Hematopoietic multipotent progenitor cell (in vitro differentiated cells): ENCODE results near the gene CAPN2. TPM values are rescaled to one million over a fixed set of nuclear protein-coding genes. Genes with fewer than 3 reads are reported as not detected.

Experiments
- DNase-seq, 3 donors: peaks; one replicate each; pipeline ENCODE4 v3.0.0-alpha.2; 2011 to 2015; ENCODE audit warnings: low read depth in 2 of 3, low spot score in 2 of 3
- total RNA-seq: library from RNA; depleted of rRNA; stranded (reverse); fragments of >200 nt; gene quantifications from one replicate; pipeline ENCODE4 v1.2.3, GENCODE V29; 2012

Gene CAPN2
- total RNA-seq, 1 donor = 38.5 TPM

DNA sequence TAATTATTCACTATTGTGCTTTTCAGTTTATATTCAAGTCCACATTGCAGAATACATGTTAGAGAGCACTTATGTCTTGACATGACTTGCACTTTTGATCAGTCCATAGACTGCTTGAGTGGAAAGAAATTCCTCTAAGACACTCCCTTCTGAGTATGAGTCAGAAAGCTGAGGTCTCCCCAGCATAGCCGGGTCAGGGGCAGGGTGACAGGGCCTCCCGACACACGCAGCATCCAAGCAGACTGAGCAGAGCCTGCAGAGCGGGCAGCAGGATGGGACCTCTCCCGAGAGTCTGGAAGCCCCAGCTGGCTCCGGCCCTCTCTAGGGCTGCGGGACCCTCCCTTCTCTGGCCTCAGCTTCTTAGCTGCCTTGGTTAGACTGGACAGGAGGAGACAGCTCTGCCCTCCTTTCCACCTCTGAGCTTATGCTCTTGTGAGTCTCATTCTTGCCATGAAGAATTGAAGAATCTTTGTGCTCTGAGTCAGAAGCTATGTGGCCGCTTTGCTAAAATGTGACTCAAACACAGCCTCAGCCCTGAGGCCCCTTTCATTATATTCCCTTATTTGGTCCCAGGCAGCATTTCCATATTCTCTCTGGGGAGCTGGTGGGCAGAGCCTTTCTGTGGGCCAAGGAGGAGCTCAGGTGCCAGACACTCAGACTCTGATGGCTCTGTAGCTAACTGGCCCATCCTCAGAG is 11.2 kb upstream of the CAPN2 start:
- DNase-seq = no peak

DNA sequence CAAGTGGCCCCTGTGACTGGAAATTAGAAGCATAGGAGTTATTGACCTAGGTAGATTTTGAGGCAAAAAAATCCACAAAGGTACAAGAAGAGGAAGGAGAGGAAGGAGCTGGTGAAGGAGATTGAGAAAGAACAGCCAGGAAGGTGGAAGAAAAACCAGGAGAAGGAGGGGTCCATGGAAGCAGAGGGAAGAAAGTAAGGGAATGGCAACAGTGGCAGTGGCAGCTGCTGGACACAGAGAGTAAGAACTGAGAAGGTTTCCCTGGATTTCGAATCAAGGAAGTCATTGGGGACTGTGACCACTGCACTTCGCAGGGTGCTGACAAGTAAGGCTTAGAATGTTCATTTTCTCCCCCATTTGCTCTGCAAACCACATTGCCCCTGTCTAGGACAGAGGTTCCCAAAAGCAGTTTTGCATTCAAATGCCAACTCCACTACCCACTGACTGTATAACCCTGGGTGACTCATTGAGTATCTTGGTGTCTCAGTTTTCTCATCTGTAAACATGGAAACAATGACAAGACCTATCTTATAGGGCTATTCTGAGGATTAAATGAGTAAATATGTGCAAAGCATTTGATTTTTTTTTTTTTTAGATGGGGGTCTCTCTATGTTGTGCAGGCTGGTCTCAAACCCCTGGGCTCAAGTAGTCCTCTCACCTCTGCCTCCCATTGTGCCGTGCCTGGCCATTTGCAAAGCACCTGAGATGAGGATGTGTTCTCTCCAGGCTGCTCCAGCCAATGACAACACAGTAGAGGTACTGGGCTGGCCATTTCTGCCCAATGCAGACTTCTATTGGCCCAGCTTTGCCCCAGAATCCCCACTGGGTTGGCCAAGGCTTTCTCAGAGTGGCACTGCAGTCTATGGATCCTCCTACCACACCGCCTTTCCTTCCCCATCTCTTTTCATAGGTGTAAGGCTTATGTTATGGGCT is 9.3 kb upstream of the CAPN2 start:
- no peak for DNase-seq

DNA sequence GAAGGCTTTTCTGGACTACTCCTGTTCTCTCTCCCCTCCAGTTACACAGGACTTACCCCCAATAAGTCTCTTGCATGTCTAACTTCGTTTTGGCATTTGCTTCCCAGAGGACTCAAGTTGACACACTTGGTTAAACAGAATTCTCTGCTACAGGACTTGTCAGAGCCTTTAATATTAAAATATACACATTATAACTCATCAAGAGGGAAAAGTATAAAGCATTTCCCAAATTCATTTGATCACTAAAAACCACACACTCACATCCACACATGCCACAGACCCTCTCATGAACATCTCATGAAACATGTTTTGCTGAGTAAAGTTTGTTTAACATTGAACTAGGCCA is 8.7 kb upstream of the CAPN2 start:
- no peak for DNase-seq

DNA sequence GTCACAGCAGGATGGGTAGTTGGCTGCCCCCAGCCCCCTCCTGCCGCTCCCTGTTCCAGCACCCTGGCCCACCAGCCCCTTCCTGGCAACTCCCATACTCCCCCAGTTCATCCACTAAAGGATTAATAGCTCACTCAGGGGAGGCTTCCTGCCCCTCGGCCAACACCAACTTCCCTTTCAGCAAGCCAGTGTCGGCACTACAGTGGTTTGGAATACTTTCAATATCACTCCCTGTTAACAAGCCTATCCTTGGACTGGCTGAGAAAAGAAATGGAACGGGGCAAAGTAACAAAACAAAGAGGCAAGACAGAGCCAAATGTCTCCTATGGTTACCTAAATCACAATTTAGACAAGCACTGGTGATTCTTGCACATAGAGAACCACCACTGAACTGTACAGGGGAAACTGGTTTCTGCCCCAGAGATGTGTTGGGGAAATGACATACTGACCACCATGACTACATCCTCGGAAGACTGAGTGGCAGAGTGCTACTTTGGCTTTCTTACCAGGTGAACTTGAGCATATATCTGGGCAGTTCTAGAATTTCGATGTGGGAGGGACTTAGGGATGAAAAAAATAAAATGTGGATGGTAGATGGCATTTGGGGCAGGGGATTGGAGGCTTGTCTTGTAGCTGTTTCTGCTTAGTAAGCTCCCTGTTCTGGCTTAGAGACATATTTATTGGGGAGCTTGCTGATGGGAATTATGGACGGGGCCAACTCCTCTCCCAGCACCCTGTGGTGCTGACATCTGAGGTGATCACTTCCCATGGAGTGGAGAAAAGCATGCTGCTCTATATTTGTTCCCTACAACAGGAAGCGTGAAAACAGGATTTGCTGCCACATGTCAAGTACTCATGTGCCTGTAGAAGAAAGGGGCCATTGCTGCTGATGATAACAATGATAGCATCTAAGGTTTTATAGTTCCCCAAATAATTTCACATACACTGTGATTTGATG is 7.1 kb upstream of the CAPN2 start:
- peak in 1 of 3 donors; percentile 21 for DNase-seq

DNA sequence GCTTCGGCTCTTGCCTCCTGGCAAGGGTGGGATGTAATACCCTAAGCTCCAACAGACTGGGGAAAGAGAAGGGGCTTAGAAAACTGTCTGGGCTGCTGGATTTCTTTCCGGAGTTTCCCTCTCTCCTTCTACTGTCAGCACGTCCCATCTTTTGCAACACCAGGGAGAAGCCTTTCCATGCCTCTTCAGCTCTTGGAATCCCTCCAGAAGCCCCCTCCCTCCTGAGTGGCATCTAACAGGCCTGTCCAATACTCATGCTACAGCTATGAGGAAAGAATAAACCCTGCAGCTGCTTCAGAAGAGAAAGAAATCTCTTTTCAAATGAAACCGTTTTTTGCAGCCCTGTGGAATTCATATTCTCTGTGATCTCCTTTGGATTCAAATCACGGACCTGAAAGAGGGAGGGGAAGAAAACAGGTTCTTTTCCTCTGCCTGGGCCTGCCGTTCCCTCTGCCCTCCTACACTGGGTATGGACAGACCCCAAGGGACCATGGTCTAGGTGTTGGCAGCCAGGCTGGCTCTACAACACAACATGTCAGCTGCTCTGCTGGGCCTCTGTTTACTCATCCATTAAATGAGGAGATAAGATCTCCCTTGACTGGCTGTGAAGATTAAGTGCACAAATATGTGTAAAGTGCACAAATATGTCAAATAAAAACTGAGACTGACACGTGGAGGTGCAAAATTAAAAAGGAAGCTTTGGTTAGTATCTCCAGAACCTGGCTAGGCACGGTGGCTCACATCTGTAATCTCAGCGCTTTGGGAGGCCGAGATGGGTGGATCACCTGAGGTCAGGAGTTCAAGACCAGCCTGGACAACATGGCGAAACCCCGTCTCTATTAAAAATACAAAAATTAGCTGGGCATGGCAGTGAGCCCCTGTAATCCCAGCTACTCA is 6.0 kb upstream of the CAPN2 start:
- no peak for DNase-seq

DNA sequence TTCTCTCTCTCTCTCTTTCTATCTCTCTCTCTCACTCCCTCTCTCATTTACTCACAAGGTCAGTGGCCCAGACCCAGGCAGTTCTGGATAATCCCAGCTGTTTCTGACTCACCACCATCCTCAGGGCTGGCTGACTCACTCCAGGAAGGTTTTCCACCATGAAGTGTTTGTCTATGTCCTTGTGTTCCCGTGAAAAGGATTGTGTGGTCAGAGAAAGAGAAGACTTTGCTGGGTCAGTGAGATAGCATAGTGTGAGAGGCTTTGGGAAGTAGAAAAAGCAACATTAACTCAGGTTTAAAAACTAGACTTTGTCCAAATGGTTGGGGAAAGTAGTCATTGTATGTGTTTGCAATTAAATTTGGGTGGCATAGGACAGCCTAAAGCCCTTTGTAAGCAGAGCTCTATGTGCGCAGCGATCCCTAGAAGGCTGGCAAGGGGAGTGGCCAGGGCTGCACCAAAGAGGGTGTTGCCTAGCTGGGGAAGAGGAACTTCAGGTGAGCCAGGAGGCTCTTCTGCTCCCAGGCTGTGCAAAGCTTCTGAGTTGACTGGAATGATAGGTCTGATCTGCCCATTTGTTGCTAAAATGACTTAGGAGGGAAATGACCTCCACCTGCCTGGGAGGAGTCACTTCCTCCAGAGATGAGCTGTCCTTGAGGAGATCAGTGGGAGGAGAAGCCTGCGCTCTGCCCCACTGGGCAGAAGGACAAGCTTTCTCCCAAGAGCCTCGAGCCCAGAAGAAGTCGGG is 4.9 kb upstream of the CAPN2 start:
- no peak for DNase-seq

DNA sequence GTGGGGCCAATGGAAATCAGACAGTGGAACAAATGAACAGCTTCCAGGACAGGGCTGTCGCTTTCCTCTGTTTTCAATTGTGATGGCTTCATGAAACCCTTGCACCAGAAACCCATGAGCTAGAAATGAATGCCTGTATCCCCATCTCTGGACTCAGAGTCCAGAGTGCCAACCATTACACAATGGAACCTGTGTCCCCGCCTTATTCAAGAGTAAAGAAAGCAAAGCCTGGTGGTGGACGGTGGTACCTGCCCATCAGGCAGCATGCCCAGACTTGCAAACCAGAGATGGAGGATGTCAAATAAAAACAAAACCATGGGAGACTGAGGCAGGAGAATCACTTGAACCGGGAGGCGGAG is 4.4 kb upstream of the CAPN2 start:
- no peak for DNase-seq

DNA sequence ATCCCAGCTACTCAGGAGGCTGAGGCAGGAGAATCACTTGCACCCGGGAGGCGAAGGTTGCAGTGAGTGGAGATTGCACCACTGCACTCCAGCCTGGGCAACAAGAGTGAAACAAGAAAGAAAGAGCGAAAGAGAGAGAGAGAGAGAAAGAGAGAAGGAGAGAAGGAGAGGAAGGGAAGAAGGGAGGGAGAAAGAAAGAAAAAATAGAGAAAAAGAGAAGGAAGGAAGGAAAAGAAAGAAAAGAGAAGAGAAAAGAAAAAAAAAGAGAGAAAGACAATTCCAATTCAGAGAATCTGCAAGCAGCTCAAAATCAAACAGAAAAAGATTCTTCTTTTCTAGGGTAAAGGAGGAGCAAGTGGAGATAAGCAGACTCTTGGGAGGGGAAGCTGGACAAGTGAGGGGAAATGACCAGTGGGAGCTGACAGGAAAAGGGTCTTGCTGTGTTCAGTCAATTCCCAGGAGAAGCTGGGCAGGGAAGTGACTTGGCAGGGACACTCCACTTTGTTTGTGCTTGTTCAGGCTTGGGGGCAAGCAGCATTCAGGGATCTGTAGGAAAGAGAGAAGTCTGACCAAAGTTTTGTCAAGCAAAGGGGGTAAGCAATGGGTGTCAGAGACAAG is 3.6 kb upstream of the CAPN2 start:
- DNase-seq = no peak

DNA sequence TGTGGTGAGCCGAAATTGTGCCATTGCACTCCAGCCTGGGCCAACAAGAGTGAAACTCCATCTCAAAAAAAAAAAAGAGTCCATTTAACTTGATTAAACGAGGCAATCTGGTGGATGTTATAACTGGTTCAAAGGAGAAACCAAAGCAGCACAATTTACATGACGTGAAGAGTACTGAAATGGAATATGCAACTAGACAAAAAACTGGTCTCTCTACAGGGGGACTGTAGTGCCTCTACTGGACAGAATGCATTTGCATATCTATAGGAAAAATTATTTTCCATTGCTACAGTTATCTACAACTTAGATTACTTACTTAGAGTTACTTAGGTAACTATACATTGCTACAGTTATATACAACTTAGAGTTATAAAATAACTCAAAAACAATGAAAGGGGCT is 2.7 kb upstream of the CAPN2 start:
- no peak for DNase-seq

DNA sequence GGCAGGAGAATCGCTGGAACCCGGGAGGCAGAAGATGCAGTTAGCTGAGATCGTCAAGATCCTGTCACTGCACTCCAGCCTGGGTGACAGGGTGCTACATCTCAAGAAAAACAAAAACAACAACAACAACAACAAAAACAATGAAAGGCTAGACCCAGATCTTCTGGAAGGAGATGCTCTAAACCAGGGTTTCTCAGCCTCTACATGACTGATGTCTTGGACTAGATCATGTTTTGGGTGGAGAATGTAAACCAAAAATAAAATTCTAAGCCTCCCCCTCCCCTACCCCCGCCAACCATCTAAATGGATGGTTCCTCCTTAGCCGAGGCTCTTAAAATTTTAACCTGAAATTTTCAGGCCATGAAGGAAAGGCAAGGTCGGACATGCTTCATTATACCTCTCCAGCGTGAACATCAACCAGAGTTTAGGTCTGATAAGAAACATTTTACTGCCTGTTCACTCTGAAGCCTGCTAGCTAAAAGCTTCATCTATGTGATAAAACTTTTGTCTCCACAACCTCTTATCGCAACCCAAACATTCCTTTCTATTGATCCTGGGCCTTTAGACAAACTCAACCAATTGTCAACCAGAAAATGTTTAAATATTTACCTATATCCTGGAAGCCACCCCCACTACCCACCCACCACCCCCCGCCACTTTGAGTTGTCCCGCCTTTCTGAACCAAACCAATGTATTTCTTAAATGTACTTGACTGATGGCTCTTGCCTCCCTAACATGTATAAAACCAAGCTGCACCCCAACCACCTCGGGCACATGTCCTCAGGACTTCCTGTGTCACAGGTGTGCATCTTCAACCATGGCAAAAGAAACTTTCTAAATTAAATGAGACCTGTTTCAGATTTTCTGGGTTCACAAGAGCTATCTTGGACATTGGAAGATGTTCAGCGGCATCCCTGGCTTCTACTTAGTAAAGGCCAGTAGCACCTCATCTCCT is 1.9 kb upstream of the CAPN2 start:
- no peak for DNase-seq

DNA sequence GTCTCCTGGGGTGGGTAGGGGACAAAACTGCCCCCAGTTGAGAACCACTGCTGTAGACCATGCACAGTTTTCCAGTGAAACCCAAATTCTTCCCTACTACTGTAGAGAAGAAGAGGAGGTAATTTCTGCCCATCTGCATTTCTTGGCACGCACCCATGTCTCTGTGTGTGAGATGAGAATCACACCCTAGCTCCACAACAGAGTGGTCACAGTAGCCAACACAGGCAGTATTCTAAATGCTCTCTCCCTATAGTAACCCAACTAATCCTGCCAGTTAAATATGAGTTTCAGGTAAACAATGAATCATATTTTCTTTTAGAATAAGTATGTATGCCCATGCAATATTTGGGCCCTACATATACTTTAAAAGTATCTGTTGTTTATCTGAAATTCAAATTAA is 1.2 kb upstream of the CAPN2 start:
- no peak for DNase-seq

DNA sequence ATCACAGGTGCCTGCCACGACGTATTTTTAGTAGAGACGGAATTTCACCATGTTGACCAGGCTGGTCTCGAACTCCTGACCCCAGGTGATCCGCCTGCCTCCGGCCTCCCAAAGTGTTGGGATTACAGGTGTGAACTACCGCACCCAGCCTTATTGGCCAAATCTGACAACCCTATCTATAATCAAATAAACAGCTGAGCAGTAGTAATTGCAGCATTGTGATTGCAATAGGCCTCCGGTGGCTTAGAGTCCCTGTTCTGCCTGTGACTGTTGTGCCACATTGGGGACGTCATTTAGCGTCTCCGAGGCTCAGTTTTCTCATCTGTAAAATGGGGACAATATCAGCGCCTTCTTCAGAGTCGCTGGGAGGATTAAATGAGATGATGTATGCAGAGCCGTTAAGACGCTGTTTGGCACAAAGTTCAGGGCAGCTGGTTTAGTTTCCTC is 569 bp upstream of the CAPN2 start:
- DNase-seq = peak in 1 of 3 donors; percentile 41

DNA sequence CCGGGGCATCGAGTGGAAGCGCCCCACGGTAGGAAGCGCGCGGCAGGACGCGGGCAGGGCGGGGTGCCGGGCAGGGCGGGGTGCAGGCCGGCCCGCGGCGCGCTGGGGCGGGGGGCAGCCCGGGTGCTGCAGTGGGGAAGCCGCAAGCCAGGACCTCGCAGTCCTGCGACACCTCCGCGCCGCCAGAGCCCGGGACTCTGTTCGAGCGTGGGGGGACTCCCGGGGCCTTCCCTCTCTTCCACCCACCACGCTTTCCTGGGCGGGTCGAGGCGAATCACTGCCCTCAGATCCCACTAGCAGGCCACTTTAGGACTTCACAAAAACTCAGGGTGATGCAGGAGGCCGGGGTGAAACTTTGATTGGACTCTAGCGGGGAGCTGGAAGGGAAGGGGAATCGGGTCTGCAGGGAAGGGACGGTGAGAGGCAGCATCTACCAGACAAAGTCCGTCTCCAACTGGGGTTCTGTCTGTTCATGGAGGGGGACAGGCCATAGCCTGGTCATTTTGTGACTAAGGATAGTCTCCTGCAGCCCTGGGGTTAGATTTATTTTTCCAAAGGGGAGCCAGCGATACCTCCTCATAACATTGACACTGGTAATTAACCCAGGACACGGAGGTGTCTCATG is 623 bp downstream of the CAPN2 start:
- DNase-seq = no peak

DNA sequence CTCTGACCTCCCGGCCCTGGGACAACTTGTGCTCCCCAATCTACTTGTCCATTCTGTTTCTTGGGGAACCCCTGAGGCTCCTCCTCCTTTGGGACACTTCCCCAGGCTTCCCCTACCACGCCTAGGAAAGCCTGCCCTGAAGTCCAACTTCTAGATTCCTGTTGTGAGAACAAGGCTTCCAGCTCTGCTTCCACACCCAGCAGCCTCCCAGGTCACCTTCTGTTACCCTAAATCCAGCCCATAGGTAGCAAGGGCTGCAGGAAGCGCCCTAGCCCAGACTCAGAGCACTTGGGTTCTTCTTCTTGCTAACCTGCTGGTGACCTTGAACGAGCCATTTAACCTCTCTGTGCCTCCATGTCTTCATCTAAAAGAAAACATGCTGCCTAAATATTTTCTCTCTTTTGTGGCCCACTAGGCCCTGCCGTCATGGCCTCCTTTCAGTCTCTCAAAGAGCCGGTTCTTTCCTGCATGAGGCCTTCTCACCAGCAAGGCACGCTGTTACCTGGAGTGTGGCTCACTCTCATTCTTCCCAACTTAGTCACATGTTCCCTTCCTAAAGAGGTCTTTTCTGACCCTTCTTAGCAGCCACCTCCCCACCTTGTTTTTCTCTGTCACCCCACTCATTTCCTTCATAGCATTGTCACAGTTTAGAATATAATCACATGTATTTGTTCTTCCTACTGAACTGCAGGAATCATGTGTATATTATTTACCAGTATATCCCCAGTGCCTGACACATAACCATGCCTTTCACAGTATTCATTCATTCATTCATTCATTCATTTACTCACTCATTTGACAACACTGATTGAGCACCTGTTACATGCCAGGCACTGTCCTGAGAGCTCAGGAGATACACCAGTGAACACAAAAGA is 1.4 kb downstream of the CAPN2 start:
- no peak for DNase-seq

DNA sequence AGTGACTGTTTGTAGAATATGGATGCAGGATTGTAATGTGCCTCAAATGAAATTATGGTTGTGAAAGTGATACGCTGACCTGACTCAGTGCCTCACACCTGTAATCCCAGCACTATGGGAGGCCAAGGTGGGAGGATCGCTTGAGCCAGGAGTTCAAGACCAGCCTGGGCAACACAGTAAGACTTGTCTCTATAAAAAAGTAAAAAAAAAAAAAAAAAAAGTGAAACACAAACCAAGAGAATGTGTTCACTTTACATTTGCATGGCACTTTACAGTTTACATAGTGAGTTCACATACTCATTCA is 2.0 kb downstream of the CAPN2 start:
- DNase-seq = no peak

DNA sequence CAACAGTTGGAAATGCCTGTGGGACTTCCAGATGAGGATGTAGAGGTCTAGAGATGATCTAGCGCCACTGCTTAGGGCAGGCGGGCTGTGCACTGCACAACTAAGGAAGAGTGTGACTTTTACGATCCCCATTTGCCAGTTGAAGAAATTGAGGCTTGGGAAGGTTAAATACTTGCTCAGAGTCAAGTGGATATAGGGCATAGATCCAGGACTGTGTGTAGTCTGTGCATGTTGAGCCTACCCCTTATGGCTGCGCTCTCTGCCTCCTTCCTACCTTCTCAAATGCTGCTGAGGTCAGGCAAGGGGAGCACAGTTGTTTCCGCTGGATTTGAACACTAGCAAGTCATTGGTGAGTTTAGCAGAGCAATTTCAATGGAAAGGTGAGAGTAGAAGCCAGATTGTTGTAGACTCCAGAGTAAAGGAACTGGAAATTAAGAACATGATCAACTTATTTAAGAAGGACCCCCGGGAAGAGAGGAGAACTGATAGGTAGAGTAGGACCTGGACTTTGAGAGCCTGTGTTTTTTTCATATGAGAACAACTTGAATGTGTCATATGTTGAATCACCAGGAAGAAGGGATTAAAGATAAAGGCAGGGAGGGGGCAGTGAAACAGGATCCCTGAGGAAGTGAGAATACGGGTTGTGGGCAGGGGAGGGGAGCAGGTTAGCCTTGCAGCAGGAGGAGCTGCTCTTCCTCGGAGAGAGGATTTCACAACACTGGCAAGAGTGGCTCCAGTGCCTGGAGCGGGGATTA is 2.7 kb downstream of the CAPN2 start:
- no peak for DNase-seq
